ENCODE measurements around the gene LRRC43.

LRRC43 gene

GRCh38 chr12:122184517-122184916, 1.6 kb downstream of the LRRC43 start:
- no peak for ATAC-seq (ENCODE audit: low read depth)

GRCh38 chr12:122185079-122185478, 2.2 kb downstream of the LRRC43 start:
- no peak overlapping the region for H3K4me3 ChIP-seq (ENCODE audit: severe bottlenecking)
- ATAC-seq (ENCODE audit: low read depth), result no peak
- TF ChIP-seq, protein P1, sequence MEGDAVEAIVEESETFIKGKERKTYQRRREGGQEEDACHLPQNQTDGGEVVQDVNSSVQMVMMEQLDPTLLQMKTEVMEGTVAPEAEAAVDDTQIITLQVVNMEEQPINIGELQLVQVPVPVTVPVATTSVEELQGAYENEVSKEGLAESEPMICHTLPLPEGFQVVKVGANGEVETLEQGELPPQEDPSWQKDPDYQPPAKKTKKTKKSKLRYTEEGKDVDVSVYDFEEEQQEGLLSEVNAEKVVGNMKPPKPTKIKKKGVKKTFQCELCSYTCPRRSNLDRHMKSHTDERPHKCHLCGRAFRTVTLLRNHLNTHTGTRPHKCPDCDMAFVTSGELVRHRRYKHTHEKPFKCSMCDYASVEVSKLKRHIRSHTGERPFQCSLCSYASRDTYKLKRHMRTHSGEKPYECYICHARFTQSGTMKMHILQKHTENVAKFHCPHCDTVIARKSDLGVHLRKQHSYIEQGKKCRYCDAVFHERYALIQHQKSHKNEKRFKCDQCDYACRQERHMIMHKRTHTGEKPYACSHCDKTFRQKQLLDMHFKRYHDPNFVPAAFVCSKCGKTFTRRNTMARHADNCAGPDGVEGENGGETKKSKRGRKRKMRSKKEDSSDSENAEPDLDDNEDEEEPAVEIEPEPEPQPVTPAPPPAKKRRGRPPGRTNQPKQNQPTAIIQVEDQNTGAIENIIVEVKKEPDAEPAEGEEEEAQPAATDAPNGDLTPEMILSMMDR (IDR thresholded peaks at IDR 0.05; ENCODE audit: poor library complexity, severe bottlenecking), result no peak
- H3K36me3 ChIP-seq (ENCODE audit: low read depth), result no peaks in the 10 kb centered on the region
- H3K27ac ChIP-seq (ENCODE audit: poor library complexity, severe bottlenecking), result no peak overlapping the region
- no peaks in the 10 kb centered on the region for H3K27me3 ChIP-seq (ENCODE audit: insufficient read depth, poor library complexity, severe bottlenecking)
- no peaks in the 10 kb centered on the region for H3K9me3 ChIP-seq (ENCODE audit: severe bottlenecking)
- peaks cover 9% of the 10 kb centered on the region for H3K4me1 ChIP-seq (ENCODE audit: insufficient read depth, poor library complexity, severe bottlenecking)
- no peak for DNase-seq (ENCODE audit: low spot score)

More at GRCh38 chr12:122184517-122184916, 1.6 kb downstream of the LRRC43 start:
- TF ChIP-seq, protein P1 (IDR thresholded peaks at IDR 0.05; ENCODE audit: poor library complexity, severe bottlenecking), result no peak
- DNase-seq (ENCODE audit: low spot score), result no peak
- Histone ChIP-seq H3K4me1 (ENCODE audit: insufficient read depth, poor library complexity, severe bottlenecking) (peaks cover 9% of the 10 kb centered on the region), H3K36me3 (ENCODE audit: low read depth) (no peaks in the 10 kb centered on the region), H3K27me3 (ENCODE audit: insufficient read depth, poor library complexity, severe bottlenecking) (no peaks in the 10 kb centered on the region), H3K27ac (ENCODE audit: poor library complexity, severe bottlenecking) (no peak overlapping the region), H3K4me3 (ENCODE audit: severe bottlenecking) (no peak overlapping the region), H3K9me3 (ENCODE audit: severe bottlenecking) (no peaks in the 10 kb centered on the region)

DNA sequence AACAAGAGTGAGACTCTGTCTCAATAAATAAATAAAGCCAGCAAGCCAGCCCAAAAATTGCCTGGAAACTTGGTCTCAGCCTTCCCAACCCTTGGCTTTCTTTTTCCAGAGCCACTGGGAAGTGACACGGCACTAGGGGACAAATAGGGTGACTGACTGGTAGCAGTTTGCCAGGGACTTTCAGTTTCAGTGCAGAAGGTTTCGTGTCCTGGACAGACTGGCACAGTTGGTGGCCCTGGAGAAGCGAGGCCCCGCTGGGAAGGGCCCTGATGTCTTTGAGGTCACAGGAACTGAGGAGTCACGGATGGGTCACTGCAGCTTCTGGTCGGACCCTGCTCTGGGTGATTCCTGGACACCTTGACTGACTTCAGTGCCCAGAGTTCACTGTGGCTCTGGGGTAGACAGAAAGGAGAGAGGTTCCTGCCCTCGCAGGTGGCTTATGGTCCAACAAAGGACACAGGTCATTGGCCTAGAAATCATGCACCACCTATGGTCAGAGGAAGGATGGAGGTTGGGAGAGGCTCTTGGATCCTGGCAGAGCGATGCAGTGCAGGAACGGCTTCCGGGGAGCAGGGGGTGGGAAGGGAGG, 2.7 kb downstream of the LRRC43 start:
- Histone ChIP-seq H3K4me1 (ENCODE audit: insufficient read depth, poor library complexity, severe bottlenecking) (peaks cover 4% of the 10 kb centered on the region), H3K27ac (ENCODE audit: poor library complexity, severe bottlenecking) (no peak overlapping the region), H3K27me3 (ENCODE audit: insufficient read depth, poor library complexity, severe bottlenecking) (no peaks in the 10 kb centered on the region), H3K36me3 (ENCODE audit: low read depth) (no peaks in the 10 kb centered on the region), H3K4me3 (ENCODE audit: severe bottlenecking) (no peak overlapping the region), H3K9me3 (ENCODE audit: severe bottlenecking) (no peaks in the 10 kb centered on the region)
- TF ChIP-seq, protein P1 (IDR thresholded peaks at IDR 0.05; ENCODE audit: poor library complexity, severe bottlenecking), result no peak
- no peak for ATAC-seq (ENCODE audit: low read depth)
- no peak for DNase-seq (ENCODE audit: low spot score)

- Histone ChIP-seq H3K4me3 (ENCODE audit: severe bottlenecking) (no peak overlapping the region), H3K27me3 (ENCODE audit: insufficient read depth, poor library complexity, severe bottlenecking) (no peaks in the 10 kb centered on the region), H3K9me3 (ENCODE audit: severe bottlenecking) (no peaks in the 10 kb centered on the region), H3K36me3 (ENCODE audit: low read depth) (no peaks in the 10 kb centered on the region), H3K27ac (ENCODE audit: poor library complexity, severe bottlenecking) (no peak overlapping the region), H3K4me1 (ENCODE audit: insufficient read depth, poor library complexity, severe bottlenecking) (no peaks in the 10 kb centered on the region)
- ATAC-seq (ENCODE audit: low read depth) (no peak), DNase-seq (ENCODE audit: low spot score) (no peak)
- TF ChIP-seq, protein P1 (IDR thresholded peaks at IDR 0.05; ENCODE audit: poor library complexity, severe bottlenecking), result no peak
Observed at GRCh38 chr12:122187466-122187865, 4.5 kb downstream of the LRRC43 start.

- H3K36me3 ChIP-seq (ENCODE audit: low read depth), result no peaks in the 10 kb centered on the region
- TF ChIP-seq, protein P1 (IDR thresholded peaks at IDR 0.05; ENCODE audit: poor library complexity, severe bottlenecking), result no peak
- no peak for DNase-seq (ENCODE audit: low spot score)
- no peak for ATAC-seq (ENCODE audit: low read depth)
- no peak overlapping the region for H3K27ac ChIP-seq (ENCODE audit: poor library complexity, severe bottlenecking)
- no peaks in the 10 kb centered on the region for H3K27me3 ChIP-seq (ENCODE audit: insufficient read depth, poor library complexity, severe bottlenecking)
- H3K4me1 ChIP-seq (ENCODE audit: insufficient read depth, poor library complexity, severe bottlenecking), result no peaks in the 10 kb centered on the region
- no peak overlapping the region for H3K4me3 ChIP-seq (ENCODE audit: severe bottlenecking)
- H3K9me3 ChIP-seq (ENCODE audit: severe bottlenecking), result no peaks in the 10 kb centered on the region
Observed at GRCh38 chr12:122189626-122190475, 6.9 kb downstream of the LRRC43 start.
